Osteoblast (primary cell): ENCODE data around the gene KCTD13. TPM values are rescaled to one million over a fixed set of nuclear protein-coding genes. Genes with fewer than 3 reads are reported as not detected.
"Not testable (repeated sequence)": the region's sequence is repeated elsewhere in the genome, so short reads cannot be mapped to it uniquely, and the experiment has no call there.

ENCODE experiments used
- DNase-seq: peaks from one replicate; pipeline ENCODE4 v3.0.0; 2011; ENCODE audit warnings: low spot score, mixed read lengths; ENCODE audit not compliant: insufficient read length; ENCODE audit errors: missing footprints
- H2AFZ ChIP-seq: 2 replicates; pipeline ENCODE4 v1.6.0; 2011; ENCODE audit warnings: mild to moderate bottlenecking, low read length
- H3K27ac ChIP-seq: 2 replicates; pipeline ENCODE4 v1.5.1; 2011; ENCODE audit warnings: mild to moderate bottlenecking, low read depth, low read length, moderate library complexity
- H3K27me3 ChIP-seq: 2 replicates; pipeline ENCODE4 v1.6.0; 2012; ENCODE audit warnings: mild to moderate bottlenecking, control low read depth, inconsistent platforms, low read length, moderate library complexity; ENCODE audit not compliant: insufficient read depth
- H3K36me3 ChIP-seq: 2 replicates; pipeline ENCODE4 v1.5.1; 2011; ENCODE audit warnings: mild to moderate bottlenecking, low read length, control low read depth, moderate library complexity; ENCODE audit not compliant: insufficient read depth
- H3K4me1 ChIP-seq: 2 replicates; pipeline ENCODE4 v1.5.1; 2011; ENCODE audit warnings: mild to moderate bottlenecking, low read length, control low read depth, moderate library complexity; ENCODE audit not compliant: insufficient read depth
- H3K4me2 ChIP-seq: 2 replicates; pipeline ENCODE4 v1.6.0; 2011; ENCODE audit warnings: mild to moderate bottlenecking, low read length; ENCODE audit not compliant: insufficient read depth
- H3K4me3 ChIP-seq: fragments of 200-600 bp; sonication (generic); 3 replicates; pipeline ENCODE4 v1.5.1; 2012; ENCODE audit warnings: mild to moderate bottlenecking, low read length, inconsistent platforms; ENCODE audit not compliant: insufficient read depth
- H3K79me2 ChIP-seq: 2 replicates; pipeline ENCODE4 v1.6.0; 2012; ENCODE audit warnings: mild to moderate bottlenecking, low read length, control low read depth, inconsistent platforms; ENCODE audit not compliant: insufficient read depth
- H3K9me3 ChIP-seq: 2 replicates; pipeline ENCODE4 v1.5.1; 2011; ENCODE audit warnings: low read depth, low read length, control low read depth
- H4K20me1 ChIP-seq: 2 replicates; pipeline ENCODE4 v1.6.0; 2012; ENCODE audit warnings: mild to moderate bottlenecking, low read length, control low read depth; ENCODE audit not compliant: insufficient read depth
- CTCF ChIP-seq: IDR thresholded peaks from 2 replicates; pipeline ENCODE4 v1.5.1; 2011; ENCODE audit warnings: mild to moderate bottlenecking, low read depth, low read length, moderate library complexity; ENCODE audit errors: extremely low read depth
- total RNA-seq: library from RNA; depleted of rRNA; stranded (reverse); fragments of >200 nt; gene quantifications from 2 replicates; pipeline ENCODE4 v1.2.3, GENCODE V29; 2012

Gene KCTD13
- total RNA-seq, 1 donor = 11.9 TPM

- H3K36me3 ChIP-seq = peaks cover 20% of the 10 kb centered on the region
- H2AFZ ChIP-seq = no peak overlapping the region
- H3K27ac ChIP-seq = no peak overlapping the region
- H3K27me3 ChIP-seq = no peaks in the 10 kb centered on the region
- no peak overlapping the region for H3K4me2 ChIP-seq
- TF ChIP-seq CTCF = no peak
- no peak for DNase-seq
- no peak overlapping the region for H3K4me3 ChIP-seq
- no peaks in the 10 kb centered on the region for H3K4me1 ChIP-seq
- H3K9me3 ChIP-seq = no peaks in the 10 kb centered on the region
- peaks cover 6% of the 10 kb centered on the region for H3K79me2 ChIP-seq
- H4K20me1 ChIP-seq = no peaks in the 10 kb centered on the region
Measured at GRCh38 chr16:29913514-29913913, 12.5 kb downstream of the KCTD13 start.

GRCh38 chr16:29912087-29912486, 13.9 kb downstream of the KCTD13 start:
- H4K20me1 ChIP-seq = no peaks in the 10 kb centered on the region
- no peak overlapping the region for H3K27ac ChIP-seq
- no peak overlapping the region for H3K4me3 ChIP-seq
- peaks cover 3% of the 10 kb centered on the region for H3K79me2 ChIP-seq
- no peak for TF ChIP-seq CTCF
- H3K9me3 ChIP-seq = no peaks in the 10 kb centered on the region
- H2AFZ ChIP-seq = no peak overlapping the region
- no peaks in the 10 kb centered on the region for H3K27me3 ChIP-seq
- no peak for DNase-seq
- H3K4me1 ChIP-seq = no peaks in the 10 kb centered on the region
- peaks cover 8% of the 10 kb centered on the region for H3K36me3 ChIP-seq
- no peak overlapping the region for H3K4me2 ChIP-seq

- Histone ChIP-seq H3K27me3 (no peaks in the 10 kb centered on the region), H3K27ac (no peak overlapping the region), H3K79me2 (no peaks in the 10 kb centered on the region), H3K9me3 (no peaks in the 10 kb centered on the region), H3K36me3 (peaks cover 4% of the 10 kb centered on the region), H4K20me1 (no peaks in the 10 kb centered on the region), H2AFZ (no peak overlapping the region), H3K4me2 (no peak overlapping the region), H3K4me1 (no peaks in the 10 kb centered on the region), H3K4me3 (no peak overlapping the region)
- TF ChIP-seq CTCF = no peak
- DNase-seq = no peak
Measured at GRCh38 chr16:29911676-29912010, 14.4 kb downstream of the KCTD13 start.

- TF ChIP-seq CTCF = no peak
- Histone ChIP-seq H3K4me2 (no peak overlapping the region), H3K27me3 (no peaks in the 10 kb centered on the region), H4K20me1 (no peaks in the 10 kb centered on the region), H2AFZ (no peak overlapping the region), H3K79me2 (no peaks in the 10 kb centered on the region), H3K9me3 (no peaks in the 10 kb centered on the region), H3K4me1 (no peaks in the 10 kb centered on the region), H3K36me3 (peaks cover 7% of the 10 kb centered on the region), H3K27ac (no peak overlapping the region), H3K4me3 (no peak overlapping the region)
- DNase-seq = peak; percentile 50
Measured at GRCh38 chr16:29910819-29911675, 15.0 kb downstream of the KCTD13 start.

GRCh38 chr16:29909851-29910250, 16.2 kb downstream of the KCTD13 start:
- not testable (repeated sequence) for H3K27ac ChIP-seq
- H3K36me3 ChIP-seq = peaks cover 11% of the 10 kb centered on the region

More at GRCh38 chr16:29909851-29910250, 16.2 kb downstream of the KCTD13 start:
- DNase-seq, H3K4me3 ChIP-seq, H3K4me1 ChIP-seq, H3K79me2 ChIP-seq, H3K9me3 ChIP-seq, H3K27me3 ChIP-seq, H2AFZ ChIP-seq, H4K20me1 ChIP-seq, H3K4me2 ChIP-seq: not testable (repeated sequence)
